ENCODE measurements around the gene POLR3F.
"Not testable (repeated sequence)": the region's sequence is repeated elsewhere in the genome, so short reads cannot be mapped to it uniquely, and the experiment has no call there.

The POLR3F gene

DNA sequence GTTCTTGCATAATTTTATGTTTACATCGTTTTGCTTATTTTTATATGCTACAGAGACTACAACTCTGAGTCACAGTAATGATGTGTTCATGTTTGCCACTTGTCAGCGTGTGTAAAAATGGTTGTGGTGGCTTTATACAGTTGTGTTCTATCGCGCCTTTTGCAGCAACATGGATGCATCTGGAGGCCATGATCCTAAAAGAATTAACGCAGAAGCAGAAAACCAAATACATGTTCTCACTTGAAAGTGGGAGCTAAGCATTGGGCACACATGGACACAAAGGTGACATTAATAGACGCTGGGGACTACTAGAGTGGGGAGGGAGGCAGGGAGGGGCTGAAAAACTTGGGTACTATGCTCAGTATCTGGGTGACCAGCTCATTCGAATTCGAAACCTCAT is 39.6 kb downstream of the POLR3F start:
- FAIRE-seq = no peak

DNA sequence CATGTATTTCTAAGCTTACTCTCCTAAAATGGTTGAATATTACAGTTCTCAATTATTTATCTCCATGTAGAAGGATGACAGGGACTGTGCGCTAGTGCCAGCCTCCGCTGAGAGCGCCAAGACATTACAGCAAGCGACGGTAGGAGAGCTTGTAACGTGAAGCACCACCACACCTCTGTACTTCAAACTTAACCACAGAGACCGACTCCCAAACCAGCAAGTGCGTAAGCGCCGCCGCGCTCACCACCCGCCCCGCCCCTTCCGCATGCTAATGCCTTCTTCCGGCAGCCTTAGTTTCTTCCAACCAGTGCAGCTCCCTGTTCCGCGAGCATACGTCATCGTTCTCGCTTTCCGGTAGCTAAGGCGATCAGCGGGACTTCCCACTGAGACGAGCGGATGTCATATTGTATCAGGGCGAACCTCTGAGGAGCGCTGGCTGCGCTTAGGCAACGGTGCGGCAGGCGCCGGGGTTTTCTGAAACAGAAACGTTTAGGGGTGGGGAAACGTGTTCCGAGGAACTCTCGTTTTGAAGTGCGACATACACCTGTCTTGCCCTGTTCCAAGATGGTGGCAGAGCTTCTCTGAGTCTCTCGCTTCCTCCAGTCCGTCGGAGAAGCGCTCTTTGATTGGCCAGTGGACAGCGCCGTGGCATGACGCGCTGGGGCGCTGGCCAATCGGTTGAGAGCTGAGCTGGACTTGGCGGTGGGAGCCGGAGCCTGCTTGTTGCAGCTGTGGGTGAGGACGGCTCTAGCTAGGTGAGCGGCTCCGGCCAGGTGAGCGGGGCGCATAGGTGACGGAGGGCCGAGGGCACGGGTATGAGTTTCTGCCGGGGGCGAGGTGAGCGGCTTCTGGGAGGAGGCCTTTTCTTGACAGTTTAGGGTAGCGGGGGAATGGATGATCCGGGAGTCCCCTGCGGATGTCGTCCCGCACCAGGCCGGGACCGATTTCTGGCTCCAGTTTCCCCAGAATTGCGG is 40.3 kb downstream of the POLR3F start, which contains the start of gene SEC23B:
Gene SEC23B (plus strand): TSS at position 723 of the 974 bp plus-strand sequence. CDS start 2,896 bp downstream, outside the sequence.
- FAIRE-seq = peak; percentile 93

DNA sequence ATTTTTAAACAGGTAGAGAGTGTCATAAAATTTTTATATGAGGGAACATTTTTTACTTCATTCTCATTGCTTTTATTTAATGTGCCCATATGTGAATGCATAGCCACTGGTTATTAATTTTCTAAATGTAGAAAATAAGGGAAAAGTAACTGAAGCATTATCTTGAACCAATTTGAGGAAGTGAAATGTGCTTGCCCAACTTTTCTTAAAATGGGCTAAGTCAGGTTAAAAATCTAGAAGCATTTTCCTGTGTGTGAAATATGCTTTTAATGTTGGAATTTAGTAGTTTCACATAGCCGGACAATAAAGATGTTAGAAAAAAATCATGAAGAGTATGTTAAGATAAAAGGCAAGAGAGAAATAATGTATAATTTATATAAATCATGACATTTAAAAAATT is 44.4 kb downstream of the POLR3F start:
- FAIRE-seq = no peak

DNA sequence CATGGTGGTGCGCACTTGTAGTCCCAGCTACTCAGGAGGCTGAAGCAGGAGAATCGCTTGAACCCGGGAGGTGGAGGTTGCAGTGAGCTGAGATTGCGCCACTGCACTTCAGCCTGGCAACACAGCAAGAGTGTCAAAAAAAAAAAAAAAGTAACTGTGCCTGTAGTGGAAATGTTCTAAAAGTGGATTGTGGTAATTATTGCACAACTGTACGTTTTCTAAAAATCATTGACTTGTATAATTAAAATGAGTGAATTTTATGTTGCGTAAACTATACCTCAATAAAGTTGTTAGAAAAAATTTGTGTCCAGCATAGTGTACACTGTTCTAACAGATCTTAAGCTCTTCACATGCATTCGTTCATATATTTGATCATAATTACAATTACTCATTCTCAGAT is 46.0 kb downstream of the POLR3F start:
- FAIRE-seq = no peak

DNA sequence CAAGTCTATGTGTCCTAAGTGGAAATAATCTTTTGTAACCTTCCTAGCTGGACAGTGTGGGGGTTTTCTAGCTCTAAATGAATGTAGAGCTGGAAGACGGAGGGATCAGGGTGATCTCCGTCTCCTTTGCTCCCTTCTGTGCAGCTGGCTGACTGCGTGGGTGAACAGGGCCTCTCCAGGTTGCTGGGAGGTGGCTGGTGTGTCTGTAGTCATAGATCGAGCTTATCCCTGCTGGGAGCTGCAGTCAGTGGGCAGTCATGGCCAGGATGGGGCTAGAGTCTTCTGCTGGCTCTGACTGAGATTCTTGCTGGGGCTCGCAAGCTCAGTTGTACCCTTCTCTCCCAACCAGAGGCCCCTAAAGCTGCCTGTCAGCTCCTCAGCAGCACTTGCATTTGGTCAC is 46.9 kb downstream of the POLR3F start:
- no peak for FAIRE-seq

DNA sequence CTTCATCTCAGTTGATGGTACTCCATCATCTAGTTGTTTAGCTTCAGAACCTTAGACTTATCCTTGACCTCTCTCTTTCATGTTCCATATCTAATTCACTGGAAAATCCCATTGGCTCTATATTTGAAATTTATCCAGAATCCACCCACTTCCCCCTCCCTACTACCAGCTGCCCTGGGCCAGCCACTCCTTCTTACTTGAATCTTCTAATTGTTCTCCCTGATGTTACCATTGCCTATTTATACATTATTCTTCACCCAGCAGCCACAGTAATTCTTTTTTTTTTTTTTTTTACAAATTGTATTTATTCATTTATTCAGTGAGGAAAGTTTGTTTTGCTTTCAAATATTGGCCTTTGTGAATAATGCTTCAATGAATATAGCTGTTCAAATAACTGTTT is 48.8 kb downstream of the POLR3F start:
- FAIRE-seq = no peak

DNA sequence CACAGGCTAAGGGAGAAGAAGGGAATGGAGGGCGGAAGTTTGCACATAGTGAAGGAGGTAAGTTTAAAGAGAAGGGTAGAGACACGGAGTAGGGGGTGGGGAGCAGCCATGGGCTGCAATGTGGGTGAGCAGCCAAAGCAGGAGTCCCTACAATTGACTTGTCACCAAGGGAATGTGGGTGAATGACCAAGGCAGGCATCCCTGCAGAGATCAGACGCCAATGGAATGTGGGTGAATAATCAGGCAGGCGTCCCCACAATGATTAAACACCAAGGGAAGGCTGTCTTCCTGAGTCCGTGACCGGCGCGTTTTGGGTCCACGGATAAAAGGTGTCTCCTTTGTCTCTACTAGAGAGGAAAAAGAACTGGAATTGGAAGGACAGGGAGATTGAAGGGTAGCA is 54.9 kb downstream of the POLR3F start:
- not testable (repeated sequence) for FAIRE-seq

DNA sequence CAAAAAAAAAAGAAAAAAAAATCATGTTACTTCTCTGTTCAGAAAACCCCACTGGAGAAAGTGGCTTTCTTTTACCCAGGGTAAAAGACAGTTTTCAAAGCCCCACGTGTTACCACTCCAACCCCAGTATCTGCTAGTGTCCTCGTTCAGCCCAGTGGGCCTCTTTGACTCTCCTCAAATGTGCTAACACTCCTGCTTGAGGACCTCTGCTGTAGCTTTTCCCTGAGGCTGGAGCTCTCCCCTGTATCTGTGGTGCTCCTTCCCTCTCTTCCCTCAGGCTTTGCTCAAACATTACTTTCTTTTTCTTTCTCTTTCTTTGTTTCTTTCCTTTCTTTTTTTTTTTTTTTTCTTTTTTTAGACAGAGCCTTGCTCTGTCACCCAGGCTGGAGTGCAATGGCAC is 55.9 kb downstream of the POLR3F start:
- FAIRE-seq = no peak

DNA sequence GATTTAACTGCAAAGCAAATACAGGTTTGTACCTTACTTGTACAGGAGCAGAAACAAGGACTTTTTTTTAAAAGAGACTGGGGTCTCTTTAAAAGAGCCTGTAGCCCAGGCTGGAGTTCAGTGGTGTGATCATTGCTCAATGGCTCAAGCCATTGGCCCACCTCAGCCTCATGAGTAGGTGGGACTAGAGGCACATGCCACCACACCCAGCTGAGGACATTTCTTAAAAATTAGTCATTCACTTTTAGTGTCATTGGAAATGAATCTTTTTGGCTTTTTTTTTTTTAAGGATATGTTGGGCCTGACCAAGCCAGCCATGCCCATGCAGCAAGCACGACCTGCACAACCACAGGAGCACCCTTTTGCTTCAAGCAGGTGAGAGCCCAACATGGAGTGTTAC is 57.5 kb downstream of the POLR3F start:
- no peak for FAIRE-seq

DNA sequence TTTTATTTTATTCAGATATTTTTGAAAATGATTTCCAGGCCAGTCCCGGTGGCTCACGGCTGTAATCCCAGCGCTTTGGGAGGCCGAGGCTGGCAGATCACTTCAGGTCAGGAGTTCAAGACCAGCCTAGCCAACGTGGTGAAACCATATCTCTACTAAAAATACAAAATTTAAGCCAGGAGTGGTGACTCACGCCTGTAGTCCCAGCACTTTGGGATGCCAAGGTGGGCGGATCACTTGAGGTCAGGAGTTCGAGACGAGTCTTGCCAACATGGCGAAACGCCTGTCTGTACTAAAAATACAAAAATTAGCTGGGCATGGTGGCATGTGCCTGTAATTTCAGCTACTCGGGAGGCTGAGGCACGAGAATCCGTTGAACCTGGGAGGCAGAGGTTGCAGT is 59.6 kb downstream of the POLR3F start:
- FAIRE-seq = not testable (repeated sequence)

DNA sequence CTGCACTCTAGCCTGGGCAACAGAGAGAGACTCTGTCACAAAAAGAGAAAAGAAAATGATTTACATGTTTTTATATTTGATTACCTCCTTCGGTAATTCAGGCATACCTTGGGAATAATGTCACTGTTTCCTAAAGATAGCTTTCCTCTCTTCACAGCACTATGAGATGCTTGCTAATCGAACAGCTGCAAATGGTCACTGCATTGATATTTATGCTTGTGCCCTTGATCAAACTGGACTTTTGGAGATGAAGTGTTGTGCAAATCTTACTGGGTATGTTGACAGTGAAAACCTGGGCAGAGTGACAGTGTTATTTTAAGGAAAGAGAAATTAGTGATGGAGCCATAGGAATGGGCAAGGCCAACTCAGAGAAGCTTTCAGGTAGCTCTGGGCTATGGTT is 60.1 kb downstream of the POLR3F start:
- no peak for FAIRE-seq

DNA sequence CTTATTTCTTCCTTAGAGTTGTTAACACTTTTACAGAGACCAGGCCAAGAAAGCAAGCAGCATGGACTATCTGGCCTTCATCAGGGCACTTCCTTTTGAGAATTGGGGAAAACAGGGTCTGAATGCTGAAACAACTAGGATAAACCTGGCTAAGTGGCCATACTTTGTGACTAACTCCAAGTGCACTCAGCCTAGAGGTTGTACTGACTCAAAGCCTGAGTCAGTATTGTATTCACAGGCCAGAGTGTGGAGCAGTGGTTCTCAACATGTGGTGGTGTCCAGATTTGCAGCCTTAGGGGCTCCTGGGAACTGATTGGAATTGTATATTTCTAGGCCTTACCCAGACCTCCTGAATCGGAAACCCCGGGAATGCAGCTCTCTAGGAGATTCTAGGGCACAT is 60.6 kb downstream of the POLR3F start:
- FAIRE-seq = no peak

DNA sequence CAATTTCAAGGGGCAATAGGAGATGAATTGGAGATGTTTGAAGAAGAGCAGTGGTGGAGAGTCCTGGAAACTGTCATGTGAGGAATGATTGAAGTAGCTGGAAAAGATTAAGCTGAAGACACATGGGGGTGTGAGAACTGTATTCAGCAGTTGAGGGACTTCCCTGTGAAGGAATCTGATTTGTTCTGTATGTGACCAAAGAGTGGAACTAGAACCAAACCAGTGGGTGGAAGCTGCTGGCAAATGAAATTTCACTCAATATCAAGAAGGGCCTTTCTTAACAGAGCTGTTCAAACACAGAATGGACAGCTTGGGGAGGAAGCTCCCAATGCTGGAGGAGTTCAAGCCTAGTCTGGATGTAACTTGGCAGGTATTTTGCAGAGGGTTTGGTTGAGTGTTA is 61.9 kb downstream of the POLR3F start:
- FAIRE-seq = no peak

DNA sequence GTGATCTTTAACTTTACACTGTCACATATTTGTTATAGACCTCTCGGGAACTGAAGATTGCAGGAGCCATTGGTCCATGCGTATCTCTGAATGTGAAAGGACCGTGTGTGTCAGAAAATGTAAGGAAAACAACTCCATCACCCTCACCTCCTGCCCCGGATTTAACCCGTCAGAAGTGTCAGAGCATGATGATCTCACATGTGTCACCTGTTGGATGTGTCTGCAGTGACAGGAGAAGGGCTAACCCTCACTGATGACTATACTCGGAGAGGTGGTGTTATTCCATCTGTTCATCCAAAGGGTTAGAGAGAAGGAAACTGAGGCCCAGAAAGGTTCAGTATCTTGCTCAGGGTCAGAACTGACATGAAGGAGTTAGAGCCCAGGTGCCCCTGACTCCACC is 65.4 kb downstream of the POLR3F start:
- no peak for FAIRE-seq

DNA sequence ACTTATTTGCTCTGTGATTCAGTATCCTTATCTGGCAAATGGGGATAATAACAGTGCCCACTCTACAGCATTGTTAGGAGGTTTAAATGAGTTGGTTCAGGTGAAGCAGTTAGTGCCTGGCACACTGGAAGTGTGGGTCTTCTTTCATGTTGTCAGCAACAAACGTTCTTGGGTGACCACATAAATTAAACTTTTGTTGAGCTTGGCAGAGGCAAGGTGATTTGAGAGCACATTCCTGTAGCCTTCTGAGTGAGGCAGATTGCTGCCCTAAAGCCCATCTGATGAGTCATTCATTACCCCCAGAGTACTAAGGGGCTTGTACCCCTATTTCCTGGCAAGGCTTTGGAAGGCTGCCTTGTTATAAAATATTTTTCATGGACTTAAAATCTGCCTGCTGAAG is 66.3 kb downstream of the POLR3F start:
- no peak for FAIRE-seq

DNA sequence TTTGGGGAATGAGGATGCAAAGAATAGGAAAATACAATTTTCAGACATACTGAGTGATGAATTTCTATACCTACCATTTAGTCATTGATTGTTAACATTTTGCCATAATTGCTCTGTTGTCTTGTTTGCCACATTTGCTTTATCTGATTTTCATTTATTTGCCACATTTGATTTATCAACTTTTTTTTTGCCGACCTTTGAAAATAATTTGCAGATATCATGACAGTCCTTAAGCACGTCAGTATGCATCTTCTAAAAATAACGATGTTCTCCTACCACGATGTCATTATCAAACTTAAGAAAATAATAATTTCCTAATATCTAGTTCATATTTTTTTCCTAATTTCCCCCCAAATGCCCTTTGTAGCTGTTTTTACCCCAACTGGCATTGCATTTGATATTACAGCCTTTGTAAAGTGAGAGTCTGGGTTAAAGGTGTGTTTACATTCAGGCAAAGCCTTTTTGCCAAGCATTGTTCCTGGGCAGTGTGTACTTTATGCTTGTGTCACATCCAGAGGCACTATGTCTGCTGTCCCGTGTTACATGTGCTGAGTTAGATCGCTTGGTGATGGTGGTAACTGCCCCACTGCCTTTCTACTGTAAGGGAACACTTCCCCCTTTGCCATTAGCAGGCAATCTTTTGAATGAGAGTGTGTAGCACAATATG is 66.9 kb downstream of the POLR3F start:
- no peak for FAIRE-seq

All from endometrium (tissue), 2 donors.